KOPT-K1 (cell line): ENCODE data around the gene CLEC16A.

Source experiments
- H3K27ac ChIP-seq: fragments of 200-600 bp; sonication (generic); 2 replicates; pipeline ENCODE4 v1.5.1; 2016; ENCODE audit warnings: antibody characterized with exemption, mild to moderate bottlenecking, low read depth, low read length; ENCODE audit not compliant: poor library complexity, severe bottlenecking
- H3K36me3 ChIP-seq: fragments of 200-600 bp; sonication (generic); 2 replicates; pipeline ENCODE4 v1.5.1; 2017; ENCODE audit warnings: antibody characterized with exemption, mild to moderate bottlenecking, low read length, moderate library complexity; ENCODE audit not compliant: insufficient read depth
- H3K9me3 ChIP-seq: fragments of 200-600 bp; sonication (generic); 2 replicates; pipeline ENCODE4 v1.5.1; 2017; ENCODE audit warnings: antibody characterized with exemption, low read length, mild to moderate bottlenecking; ENCODE audit not compliant: insufficient read depth, poor library complexity, severe bottlenecking

The CLEC16A gene

DNA sequence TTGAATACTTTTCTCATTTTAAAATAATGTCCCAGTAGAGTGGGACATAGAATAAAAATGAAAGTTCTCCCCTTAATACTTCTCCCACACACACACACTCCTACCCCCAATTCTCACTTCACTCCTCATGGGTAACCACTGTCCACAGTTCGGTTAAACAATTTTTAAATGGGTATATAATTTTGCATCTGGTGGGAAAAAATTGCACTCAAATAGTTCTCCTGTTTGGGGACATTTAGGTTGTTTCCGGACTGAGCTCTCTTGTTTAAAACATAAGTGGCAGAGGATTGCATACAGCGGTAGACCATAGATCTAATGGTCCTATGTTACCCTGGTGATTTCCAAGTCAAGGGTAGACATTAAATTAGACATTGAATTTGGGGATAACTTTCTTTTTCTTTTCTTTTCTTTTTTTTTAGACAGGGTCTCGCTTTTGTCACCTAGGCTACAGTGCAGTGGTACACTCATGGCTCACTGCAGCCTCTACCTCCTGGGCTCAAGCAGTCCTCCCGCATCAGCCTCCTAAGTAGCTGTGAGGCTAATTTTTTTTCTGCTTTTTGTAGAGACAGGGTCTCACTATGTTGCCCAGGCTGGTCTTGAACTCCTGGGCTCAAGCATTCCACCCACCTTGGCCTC is 173.3 kb downstream of the CLEC16A start:
- H3K9me3 ChIP-seq, result no peaks in the 10 kb centered on the region
- 0 out of 2 replicates have a peak, but pooled peaks cover 1% of the 10 kb centered on the region for H3K36me3 ChIP-seq
- H3K27ac ChIP-seq, result no peak overlapping the region

DNA sequence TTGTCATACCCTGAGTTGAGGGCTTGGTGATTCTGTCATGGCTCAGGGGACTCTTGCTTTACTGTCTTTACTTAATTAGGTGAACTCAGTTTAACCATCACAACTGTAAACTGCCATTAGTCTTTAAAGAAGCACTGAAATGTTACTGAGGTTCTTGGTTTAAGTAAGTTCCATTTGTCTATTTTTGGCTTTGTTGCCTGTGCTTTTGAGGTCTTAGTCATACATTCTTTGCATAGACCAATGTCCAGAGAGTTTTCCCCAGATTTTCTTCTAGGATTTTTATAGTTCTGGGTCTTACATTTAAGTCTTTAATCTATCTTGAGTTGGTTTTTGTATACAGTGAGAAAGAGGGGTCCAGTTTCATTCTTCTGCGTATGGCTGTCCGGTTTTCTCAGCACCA is 174.1 kb downstream of the CLEC16A start:
- no peak overlapping the region for H3K27ac ChIP-seq
- peaks cover 9% of the 10 kb centered on the region for H3K36me3 ChIP-seq

DNA sequence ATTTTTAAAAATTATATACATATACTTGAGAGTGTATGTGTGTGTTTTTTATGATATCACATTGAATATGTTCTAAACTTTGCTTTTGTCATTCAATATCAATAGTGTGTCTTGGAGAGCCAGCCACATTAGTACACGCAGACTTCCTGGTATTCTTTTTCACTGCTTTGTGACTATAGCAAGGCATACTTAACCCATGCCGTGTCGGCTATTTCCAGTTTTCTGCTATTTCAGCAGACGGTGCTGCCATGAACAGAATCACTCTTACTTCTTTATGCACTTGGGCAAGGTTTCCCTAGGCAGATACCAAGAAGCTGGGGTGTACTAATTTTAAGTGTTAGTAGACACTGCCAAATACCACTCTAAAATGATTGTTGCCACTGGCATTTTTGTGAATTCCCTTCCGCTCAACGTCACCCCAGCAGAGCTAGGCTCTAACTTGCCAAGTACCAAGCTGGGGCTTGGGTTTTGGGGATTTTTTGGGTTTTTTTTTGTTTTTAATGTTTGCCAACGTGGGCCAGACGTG is 176.8 kb downstream of the CLEC16A start:
- Histone ChIP-seq H3K27ac (no peak overlapping the region), H3K36me3 (peaks cover 31% of the 10 kb centered on the region), H3K9me3 (no peaks in the 10 kb centered on the region)

More for the DNA sequence above, 174.1 kb downstream of the CLEC16A start:
- no peaks in the 10 kb centered on the region for H3K9me3 ChIP-seq

DNA sequence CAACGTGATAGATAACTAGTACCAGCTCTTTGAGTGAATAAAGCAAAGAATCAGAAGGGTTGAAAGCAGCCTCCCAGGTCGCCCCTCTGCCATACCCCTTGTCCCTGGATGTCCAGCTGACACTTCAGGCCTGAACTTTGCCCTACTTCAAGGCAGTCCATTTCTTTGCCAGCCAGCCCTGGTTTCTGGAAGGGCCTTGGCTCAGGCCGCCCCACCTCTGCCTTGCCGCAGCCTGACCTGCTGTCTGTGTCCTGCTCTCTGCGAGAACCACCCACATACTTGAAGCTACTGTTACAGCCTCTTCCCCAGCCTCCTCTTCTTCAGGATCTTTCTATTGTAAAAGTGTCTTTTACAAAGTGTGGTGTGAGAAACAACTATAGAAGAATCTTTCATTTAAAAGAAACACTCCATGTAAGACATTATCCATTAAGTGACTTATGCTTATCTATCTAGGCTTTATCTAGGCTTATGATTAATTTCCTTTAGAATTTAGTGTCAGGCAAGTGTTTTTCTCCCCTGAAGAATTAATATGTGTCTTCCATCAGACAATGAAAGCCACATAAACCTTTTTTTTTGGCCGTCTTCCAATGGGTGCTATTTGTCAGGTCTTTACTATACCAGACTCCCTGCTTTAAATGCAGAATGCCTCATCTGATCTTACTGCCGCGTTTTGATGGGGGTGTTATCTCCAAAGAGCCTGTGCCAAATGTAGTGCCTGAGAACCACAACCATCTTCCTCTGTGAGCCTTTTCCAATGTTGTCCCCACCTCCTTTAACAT is 177.7 kb downstream of the CLEC16A start:
- H3K9me3 ChIP-seq, result no peaks in the 10 kb centered on the region
- peaks cover 39% of the 10 kb centered on the region for H3K36me3 ChIP-seq
- peak overlapping the region; percentile 34 for H3K27ac ChIP-seq

DNA sequence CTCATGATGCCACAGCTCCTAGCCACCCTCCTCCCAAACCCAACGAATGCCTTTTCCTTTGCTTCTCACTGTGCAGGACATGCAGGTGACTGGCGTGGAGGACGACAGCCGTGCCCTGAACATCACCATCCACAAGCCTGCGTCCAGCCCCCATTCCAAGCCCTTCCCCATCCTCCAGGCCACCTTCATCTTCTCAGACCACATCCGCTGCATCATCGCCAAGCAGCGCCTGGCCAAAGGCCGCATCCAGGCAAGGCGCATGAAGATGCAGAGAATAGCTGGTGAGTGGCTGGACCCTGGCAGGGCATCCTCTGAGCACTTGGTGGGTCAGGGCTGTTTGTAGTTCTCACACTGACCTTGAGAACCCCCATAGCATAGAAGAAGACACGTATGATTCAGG is 179.3 kb downstream of the CLEC16A start:
- peak overlapping the region; percentile 17 for H3K27ac ChIP-seq
- peaks cover 39% of the 10 kb centered on the region for H3K36me3 ChIP-seq
- no peaks in the 10 kb centered on the region for H3K9me3 ChIP-seq

DNA sequence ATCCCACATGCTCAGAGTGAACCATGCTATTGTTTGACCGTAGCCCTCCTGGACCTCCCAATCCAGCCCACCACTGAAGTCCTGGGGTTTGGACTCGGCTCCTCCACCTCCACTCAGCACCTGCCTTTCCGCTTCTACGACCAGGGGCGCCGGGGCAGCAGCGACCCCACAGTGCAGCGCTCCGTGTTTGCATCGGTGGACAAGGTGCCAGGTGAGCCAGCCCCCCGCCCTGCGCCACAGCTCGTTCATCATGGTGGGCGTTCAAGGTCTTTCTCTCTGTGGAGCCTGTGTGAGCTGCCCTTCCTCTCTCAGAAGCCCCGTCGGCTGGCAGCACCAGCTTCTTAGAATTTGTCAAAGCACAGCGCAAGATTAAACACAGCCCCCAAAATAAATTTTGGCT is 181.6 kb downstream of the CLEC16A start:
- H3K9me3 ChIP-seq, result no peaks in the 10 kb centered on the region
- H3K36me3 ChIP-seq, result peaks cover 39% of the 10 kb centered on the region
- peak overlapping the region; percentile 5 for H3K27ac ChIP-seq

DNA sequence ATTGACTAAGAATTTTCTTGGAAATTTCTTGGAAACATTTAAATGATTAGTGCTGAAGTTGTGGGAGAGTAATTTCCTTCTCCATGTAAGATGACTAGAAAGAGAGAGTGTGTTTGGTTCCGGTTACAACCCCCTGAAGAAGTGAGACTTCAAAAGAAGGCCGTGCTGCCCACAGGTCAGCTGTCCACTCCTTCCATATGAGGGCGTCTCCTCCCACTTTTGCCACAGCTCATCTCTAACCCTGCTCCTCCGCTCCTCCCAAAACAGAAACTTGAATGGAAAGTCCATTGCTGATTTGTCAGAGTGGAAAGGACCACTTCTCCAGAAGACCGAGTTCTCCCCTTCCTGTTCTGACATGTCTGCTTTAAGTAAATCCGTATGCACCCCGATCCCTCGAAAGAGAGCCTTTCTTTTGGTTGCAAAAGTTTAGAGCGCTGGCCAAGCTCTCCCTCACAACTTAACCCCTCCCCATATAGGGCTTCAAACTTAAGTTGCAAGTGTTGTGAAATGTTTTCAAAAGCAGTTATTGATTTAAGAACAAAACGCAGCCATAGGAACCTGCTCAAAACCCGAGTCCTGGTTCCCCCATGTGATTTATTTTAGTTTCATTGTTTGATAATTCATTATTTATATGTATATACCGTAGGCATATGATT is 182.2 kb downstream of the CLEC16A start:
- Histone ChIP-seq H3K36me3 (peaks cover 39% of the 10 kb centered on the region), H3K9me3 (no peaks in the 10 kb centered on the region), H3K27ac (peak overlapping the region; percentile 5)

DNA sequence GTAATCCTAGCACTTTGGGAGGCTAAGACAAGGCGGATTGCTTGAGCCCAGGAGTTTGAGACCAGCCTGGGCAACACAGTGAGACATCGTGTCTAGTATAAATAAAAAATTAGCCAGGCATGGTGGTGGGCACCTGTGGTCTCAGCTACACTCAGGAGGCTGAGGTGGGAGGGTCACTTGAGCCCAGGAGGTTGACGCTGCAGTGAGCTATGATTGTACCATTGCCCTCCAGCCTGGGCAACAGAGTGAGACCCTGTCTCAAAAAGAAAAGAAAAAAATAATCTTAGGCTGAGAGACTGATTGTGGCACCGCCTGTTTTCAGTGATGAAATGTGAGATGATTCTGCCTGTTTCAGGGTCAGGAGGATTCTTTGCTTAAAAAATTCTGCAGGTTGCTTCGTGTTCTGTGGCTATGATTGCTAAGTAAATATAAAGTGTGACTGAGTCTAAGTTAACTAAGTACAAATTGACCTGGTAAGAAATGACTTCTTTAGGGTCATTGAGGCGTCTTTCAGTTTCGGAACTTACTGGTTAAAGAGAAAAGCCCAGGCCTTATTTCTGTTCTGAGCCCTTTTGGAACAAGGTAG is 183.3 kb downstream of the CLEC16A start:
- peaks cover 38% of the 10 kb centered on the region for H3K36me3 ChIP-seq
- peak overlapping the region; percentile 64 for H3K27ac ChIP-seq
- no peaks in the 10 kb centered on the region for H3K9me3 ChIP-seq

DNA sequence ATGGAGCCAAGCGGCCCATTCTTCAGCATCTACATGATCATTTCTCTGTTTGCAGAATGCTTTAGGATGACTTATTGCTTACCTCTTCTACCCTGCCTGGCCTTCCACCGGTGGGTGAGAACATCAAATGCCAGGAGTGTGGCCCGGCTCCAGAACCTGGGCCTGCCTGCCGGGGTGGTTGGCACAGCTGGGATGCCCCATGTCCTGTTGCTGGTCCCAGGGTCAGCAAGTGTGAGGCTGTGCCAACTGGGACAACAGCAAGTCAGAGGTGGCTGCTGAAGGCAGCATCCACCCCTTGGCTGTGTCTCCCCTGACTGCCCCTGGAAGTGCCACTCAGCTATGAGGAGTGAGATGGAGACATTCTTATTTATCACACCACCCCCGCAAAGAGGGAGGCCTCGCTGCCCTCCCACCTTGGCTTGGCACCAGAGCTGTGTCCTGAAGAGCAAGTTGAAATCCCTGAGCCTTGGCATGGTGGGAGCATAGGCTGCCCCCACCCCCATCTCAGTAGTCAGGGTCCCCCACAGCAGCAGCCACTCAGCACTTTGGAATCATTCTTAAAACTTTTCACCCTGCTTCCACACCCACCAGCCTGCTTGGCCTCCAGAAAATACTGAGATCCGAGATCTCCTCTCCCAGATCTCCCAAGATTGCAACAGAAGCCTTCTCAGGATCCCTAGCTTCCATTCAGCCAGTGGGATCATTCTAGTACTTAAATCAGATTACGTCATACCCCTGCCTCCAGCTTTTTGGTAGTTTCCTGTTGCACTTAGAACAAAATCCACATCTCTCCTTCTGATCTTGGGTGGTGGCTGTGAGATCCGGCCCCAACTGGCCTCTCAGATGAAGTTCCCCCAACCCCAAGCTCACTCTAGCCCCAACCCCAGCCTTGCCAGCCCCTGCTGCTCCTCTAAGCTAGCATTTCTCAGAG is 184.1 kb downstream of the CLEC16A start:
- Histone ChIP-seq H3K27ac (peak overlapping the region; percentile 64), H3K36me3 (peaks cover 31% of the 10 kb centered on the region), H3K9me3 (no peaks in the 10 kb centered on the region)

DNA sequence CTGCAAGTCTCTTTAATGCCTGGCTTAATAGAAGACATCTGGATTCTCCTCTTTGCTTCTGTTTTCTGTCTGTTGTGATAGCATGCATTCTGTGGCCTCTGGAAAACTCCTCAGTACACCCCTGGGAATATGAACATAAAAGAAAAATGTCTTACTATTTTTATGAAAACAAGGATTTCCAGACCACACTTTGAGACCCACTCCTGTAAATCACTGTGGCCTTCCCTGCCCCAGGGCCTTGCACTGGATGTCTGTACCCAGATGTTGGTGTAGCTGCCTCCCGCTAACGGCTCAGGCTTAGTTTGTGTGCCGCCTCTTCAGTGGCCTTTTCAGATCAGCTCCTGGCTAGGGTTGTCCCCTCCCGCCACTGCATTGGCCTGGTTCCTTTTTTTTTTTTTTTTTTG is 185.0 kb downstream of the CLEC16A start:
- peak overlapping the region; percentile 64 for H3K27ac ChIP-seq
- H3K9me3 ChIP-seq, result no peaks in the 10 kb centered on the region
- peaks cover 26% of the 10 kb centered on the region for H3K36me3 ChIP-seq

DNA sequence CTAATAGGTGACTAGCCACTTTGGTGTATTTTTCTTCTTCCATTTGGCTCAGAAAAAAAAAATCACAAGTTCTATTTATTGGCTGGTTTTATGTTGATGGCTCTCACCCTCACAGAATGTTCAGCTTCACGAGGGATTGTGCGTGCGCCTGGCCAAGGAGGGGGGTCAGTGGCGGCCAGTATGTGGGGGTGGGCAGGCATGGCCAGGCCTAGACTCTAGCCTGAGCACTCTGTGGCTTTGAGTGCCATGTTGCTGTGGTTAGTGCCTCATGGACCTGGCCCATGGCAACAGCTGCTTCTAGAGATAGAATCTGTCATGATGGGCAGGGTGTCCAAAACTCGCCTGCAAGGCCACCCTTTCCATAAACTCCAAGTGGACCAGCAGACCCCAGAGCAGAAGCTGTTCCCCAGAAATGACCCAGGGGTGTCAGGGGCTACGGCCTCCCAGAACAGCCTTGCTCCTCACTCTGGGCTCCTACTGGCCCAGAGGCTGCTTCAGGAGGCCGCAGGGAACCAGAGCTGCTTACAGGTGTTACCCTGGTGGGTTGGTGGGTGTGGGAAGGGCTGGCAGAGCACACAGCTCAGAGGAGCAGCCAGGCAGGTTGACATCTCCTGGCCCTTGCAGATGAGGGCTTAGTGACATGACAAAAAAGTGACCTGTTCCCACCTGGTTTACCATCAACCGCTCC is 186.8 kb downstream of the CLEC16A start:
- Histone ChIP-seq H3K36me3 (peaks cover 22% of the 10 kb centered on the region), H3K27ac (peak overlapping the region; percentile 64), H3K9me3 (no peaks in the 10 kb centered on the region)

DNA sequence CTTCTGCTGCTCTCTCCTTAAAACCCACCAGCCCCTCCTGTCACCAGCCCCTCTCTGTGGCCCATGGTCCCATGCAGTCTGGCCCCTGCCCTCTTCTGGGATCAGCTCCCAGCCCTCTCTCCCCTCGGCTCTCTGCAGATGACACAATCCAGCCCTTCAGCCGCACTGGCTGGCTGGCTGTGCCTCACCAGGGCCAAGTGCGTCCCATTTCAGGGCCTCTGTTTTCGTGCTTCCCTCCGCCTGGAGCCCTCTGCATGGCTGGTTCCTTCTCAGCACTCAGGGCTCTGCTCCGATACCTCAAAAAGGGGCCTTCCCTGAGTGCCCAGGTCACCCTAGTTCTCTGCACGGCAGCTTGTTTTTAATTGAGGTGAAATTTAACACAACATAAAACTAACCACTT is 187.3 kb downstream of the CLEC16A start:
- no peaks in the 10 kb centered on the region for H3K9me3 ChIP-seq
- peak overlapping the region; percentile 64 for H3K27ac ChIP-seq
- peaks cover 17% of the 10 kb centered on the region; the same call in 1 of the 2 replicates for H3K36me3 ChIP-seq

DNA sequence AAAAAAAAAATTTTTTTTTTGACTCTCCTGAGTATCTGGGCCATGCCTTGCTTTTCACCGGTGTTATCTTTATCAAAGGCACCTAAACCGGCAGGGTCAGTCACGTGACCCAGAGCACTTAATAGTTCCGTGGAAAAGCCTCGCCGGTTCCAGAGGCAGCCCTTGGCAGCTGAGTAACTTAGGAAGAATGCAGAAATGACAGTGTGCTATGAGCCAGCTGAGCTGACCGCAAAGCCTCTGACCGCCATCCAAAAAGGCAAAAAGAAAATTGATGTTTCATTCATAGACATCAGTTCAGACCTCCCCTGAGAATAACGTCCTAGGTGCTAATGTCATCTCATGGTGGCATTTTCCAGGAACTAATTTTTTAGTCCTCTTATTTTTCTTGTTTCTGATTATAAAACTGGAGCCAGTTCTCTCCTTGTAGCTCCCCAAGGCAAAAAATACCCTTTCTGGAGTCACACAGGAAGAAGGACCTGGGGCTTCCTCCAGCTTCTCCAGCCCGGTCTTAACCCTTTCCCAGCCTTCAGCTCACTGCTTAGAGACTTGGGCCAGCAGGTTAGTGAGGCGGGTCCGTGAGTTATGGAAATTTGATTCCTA is 189.1 kb downstream of the CLEC16A start:
- Histone ChIP-seq H3K9me3 (no peaks in the 10 kb centered on the region), H3K27ac (peak overlapping the region; percentile 10), H3K36me3 (0 out of 2 replicates have a peak, but pooled peaks cover 15% of the 10 kb centered on the region)
